K562 (cell line): ENCODE data around the gene MYL12A.

ENCODE experiments used
- CHD2 ChIP-seq: IDR thresholded peaks from 2 replicates; pipeline ENCODE4 v1.6.1; 2011; ENCODE audit warnings: low read depth, low read length
- CTCF ChIP-seq, 3 experiments: IDR thresholded peaks in 2 of 3; conservative IDR thresholded peaks in 1 of 3; 2 replicates each; pipeline ENCODE4 v1.5.1; 2011 to 2012; ENCODE audit warnings: low read length in 3 of 3, mild to moderate bottlenecking in 3 of 3, control low read depth in 2 of 3, improper control_type of control experiment in 1 of 3, inconsistent platforms in 1 of 3, low read depth in 1 of 3, mixed read lengths in 1 of 3, moderate library complexity in 1 of 3; ENCODE audit not compliant: insufficient read depth in 2 of 3
- KAT8 ChIP-seq: fragments of 450-650 bp; IDR thresholded peaks from 2 replicates; pipeline ENCODE4 v1.6.1; 2016; ENCODE audit warnings: low read depth, mild to moderate bottlenecking
- RB1 ChIP-seq: fragments of 450-650 bp; IDR thresholded peaks from 2 replicates; pipeline ENCODE4 v1.6.1; 2017; ENCODE audit warnings: low read depth, mild to moderate bottlenecking
- RFX5 ChIP-seq: IDR thresholded peaks from 2 replicates; pipeline ENCODE4 v1.6.1; 2011; ENCODE audit warnings: low read depth, mild to moderate bottlenecking, improper control_type of control experiment, low read length
- ZBED1 ChIP-seq: IDR thresholded peaks from 2 replicates; pipeline ENCODE4 v1.6.1; 2014
- ZBTB26 ChIP-seq: fragments of 450-650 bp; formaldehyde crosslinking; IDR thresholded peaks from 2 replicates; pipeline ENCODE4 v1.4.0; 2022; ENCODE audit warnings: missing genetic modification characterization
- ZFP36 ChIP-seq: fragments of 150-350 bp; IDR thresholded peaks from 2 replicates; pipeline ENCODE4 v1.6.1; 2018; ENCODE audit warnings: low read length, low read depth; ENCODE audit not compliant: partially characterized antibody
- ZNF175 ChIP-seq: fragments of 200-800 bp; sonication (Bioruptor generic); IDR thresholded peaks from 2 replicates; pipeline ENCODE4 v1.6.1; 2016; ENCODE audit warnings: low read depth, mild to moderate bottlenecking, missing genetic modification characterization, missing compliant biosample characterization
- ZNF274 ChIP-seq: IDR thresholded peaks from 2 replicates; pipeline ENCODE4 v1.6.1; 2011; ENCODE audit warnings: low read depth, mild to moderate bottlenecking, low read length, moderate library complexity, borderline replicate concordance
- ZNF561 ChIP-seq: fragments of 450-650 bp; formaldehyde crosslinking; conservative IDR thresholded peaks from 2 replicates; pipeline ENCODE4 v1.4.0; 2020; ENCODE audit warnings: mild to moderate bottlenecking, moderate library complexity

- TF ChIP-seq ZNF175 (CRISPR knock-in tag) (no peak), CTCF (IDR thresholded peaks at IDR 0.05 in 2 of 3, conservative IDR thresholded peaks at IDR 0.05 in 1 of 3; ENCODE audit: insufficient read depth in 2 of 3, low read depth in 1 of 3, low read length in 3 of 3) (no peak), RB1 (no peak), CHD2 (no peak), KAT8 (no peak), ZNF561 (no peak), RFX5 (no peak), ZNF274 (no peak), ZFP36 (no peak), ZBTB26 (no peak), ZBED1 (no peak)
These were observed 47.5 kb upstream of the MYL12A start for GRCh38 chr18:3199942-3200645.
